NCI-H1436 treated with DMSO at 0.1 percent for 48 hours (cell line): ENCODE data around the gene MOB4.
"Not testable (repeated sequence)": the region's sequence is repeated elsewhere in the genome, so short reads cannot be mapped to it uniquely, and the experiment has no call there.

Experiments
- DNase-seq: peaks from one replicate; lab custom pipeline; 2025; lab: John Stamatoyannopoulos, UW

MOB4 gene

GRCh38 chr2:197514754-197515153, 1.1 kb upstream of the MOB4 start:
- DNase-seq: no peak

GRCh38 chr2:197515315-197515738, 539 bp upstream of the MOB4 start:
- DNase-seq: no peak

- no peak for DNase-seq
Measured at GRCh38 chr2:197516393-197516761, 511 bp downstream of the MOB4 start.

- no peak for DNase-seq
Measured at GRCh38 chr2:197517150-197517549, 1.3 kb downstream of the MOB4 start.

- DNase-seq: no peak
Measured at GRCh38 chr2:197538412-197538811, 22.5 kb downstream of the MOB4 start.

GRCh38 chr2:197539734-197540133, 23.9 kb downstream of the MOB4 start:
- no peak for DNase-seq

GRCh38 chr2:197543206-197543605, 27.3 kb downstream of the MOB4 start:
- no peak for DNase-seq

GRCh38 chr2:197547163-197547900, 31.5 kb downstream of the MOB4 start:
- DNase-seq: no peak

- no peak for DNase-seq
Measured at GRCh38 chr2:197548582-197548981, 32.7 kb downstream of the MOB4 start.

- not testable (repeated sequence) for DNase-seq
Measured at GRCh38 chr2:197551260-197551659, 35.4 kb downstream of the MOB4 start.

GRCh38 chr2:197555467-197555866, 39.6 kb downstream of the MOB4 start:
- no peak for DNase-seq

- DNase-seq: no peak
Measured at GRCh38 chr2:197556456-197556855, 40.6 kb downstream of the MOB4 start.

- no peak for DNase-seq
Measured at GRCh38 chr2:197558393-197558792, 42.5 kb downstream of the MOB4 start.

- no peak for DNase-seq
Measured at GRCh38 chr2:197559681-197560080, 43.8 kb downstream of the MOB4 start.

- DNase-seq: no peak
Measured at GRCh38 chr2:197560146-197560665, 44.3 kb downstream of the MOB4 start.

GRCh38 chr2:197571627-197572271, 55.9 kb downstream of the MOB4 start:
- DNase-seq: no peak

- no peak for DNase-seq
Measured at GRCh38 chr2:197573608-197574007, 57.7 kb downstream of the MOB4 start.

GRCh38 chr2:197575987-197576386, 60.1 kb downstream of the MOB4 start:
- no peak for DNase-seq

GRCh38 chr2:197576631-197577030, 60.8 kb downstream of the MOB4 start:
- DNase-seq: no peak

GRCh38 chr2:197577446-197577845, 61.6 kb downstream of the MOB4 start:
- no peak for DNase-seq

GRCh38 chr2:197578294-197578693, 62.4 kb downstream of the MOB4 start:
- DNase-seq: not testable (repeated sequence)

- not testable (repeated sequence) for DNase-seq
Measured at GRCh38 chr2:197580166-197580565, 64.3 kb downstream of the MOB4 start.

- DNase-seq: not testable (repeated sequence)
Measured at GRCh38 chr2:197587255-197587654, 71.4 kb downstream of the MOB4 start.
